Thyroid gland (tissue), 4 donors: ENCODE data around the gene ASAP2. TPM values are rescaled to one million over a fixed set of nuclear protein-coding genes. Genes with fewer than 3 reads are reported as not detected.

Experiments used
- DNase-seq, 2 donors: peaks; one replicate each; pipeline ENCODE4 v3.0.0-alpha.2; 2019
- H3K27ac ChIP-seq, 3 donors: fragments of 200-600 bp; sonication (generic); 1 replicate in 2 of 3; 2 replicates in 1 of 3; pipeline ENCODE4 v1.5.1; 2016 to 2019; ENCODE audit warnings: mild to moderate bottlenecking in 1 of 3, moderate library complexity in 1 of 3
- H3K27me3 ChIP-seq: fragments of 200-600 bp; sonication (generic); one replicate; pipeline ENCODE4 v1.5.1; 2019
- H3K36me3 ChIP-seq, 2 donors: fragments of 200-600 bp; sonication (generic); one replicate each; pipeline ENCODE4 v1.5.1; 2016 to 2019
- H3K4me1 ChIP-seq, 2 donors: fragments of 200-600 bp; sonication (generic); one replicate each; pipeline ENCODE4 v1.5.1; 2017 to 2019
- H3K4me3 ChIP-seq, 3 donors: fragments of 200-600 bp; sonication (generic); replicated peaks in 1 of 3; 1 replicate in 2 of 3; 2 replicates in 1 of 3; pipeline ENCODE4 v1.5.1; 2016; ENCODE audit warnings: mild to moderate bottlenecking in 1 of 3
- H3K9me3 ChIP-seq: fragments of 200-600 bp; sonication (generic); one replicate; pipeline ENCODE4 v1.5.1; 2017
- POLR2A ChIP-seq, 2 donors: fragments of 450-650 bp; IDR thresholded peaks; one replicate each; pipeline ENCODE4 v1.6.1; 2017; ENCODE audit warnings: antibody characterized with exemption in 2 of 2, mild to moderate bottlenecking in 2 of 2, moderate library complexity in 1 of 2
- WGBS, 2 donors: methylation state at CpG; one replicate each; pipeline ENCODE4 v1.1.5; 2017; 5-methylcytosine and 5-hydroxymethylcytosine counted together
- intact Hi-C: fragments of 100-400 bp; cut with DNase I; formaldehyde crosslinking; loops from one replicate; pipeline ENCODE4 v1.15.1; 2023
- total RNA-seq, 4 donors: library from RNA; depleted of rRNA; stranded (reverse); fragments of >200 nt; gene quantifications; one replicate each; pipeline ENCODE4 v1.2.3, GENCODE V29; 2016
- TF ChIP-seq, protein P1 (sequence below), 6 experiments: fragments of 200-600 bp in 3 of 6; fragments of 450-650 bp in 3 of 6; sonication (generic) in 3 of 6; IDR thresholded peaks; one replicate each; pipeline ENCODE4 v1.5.1; 2016 to 2019; ENCODE audit warnings: antibody characterized with exemption in 6 of 6, mild to moderate bottlenecking in 2 of 6, inconsistent platforms in 1 of 6, moderate library complexity in 1 of 6

ASAP2 gene
- total RNA-seq, 4 donors from 2014 or later: 40.3 to 55.3 (median 47.3) TPM

DNA sequence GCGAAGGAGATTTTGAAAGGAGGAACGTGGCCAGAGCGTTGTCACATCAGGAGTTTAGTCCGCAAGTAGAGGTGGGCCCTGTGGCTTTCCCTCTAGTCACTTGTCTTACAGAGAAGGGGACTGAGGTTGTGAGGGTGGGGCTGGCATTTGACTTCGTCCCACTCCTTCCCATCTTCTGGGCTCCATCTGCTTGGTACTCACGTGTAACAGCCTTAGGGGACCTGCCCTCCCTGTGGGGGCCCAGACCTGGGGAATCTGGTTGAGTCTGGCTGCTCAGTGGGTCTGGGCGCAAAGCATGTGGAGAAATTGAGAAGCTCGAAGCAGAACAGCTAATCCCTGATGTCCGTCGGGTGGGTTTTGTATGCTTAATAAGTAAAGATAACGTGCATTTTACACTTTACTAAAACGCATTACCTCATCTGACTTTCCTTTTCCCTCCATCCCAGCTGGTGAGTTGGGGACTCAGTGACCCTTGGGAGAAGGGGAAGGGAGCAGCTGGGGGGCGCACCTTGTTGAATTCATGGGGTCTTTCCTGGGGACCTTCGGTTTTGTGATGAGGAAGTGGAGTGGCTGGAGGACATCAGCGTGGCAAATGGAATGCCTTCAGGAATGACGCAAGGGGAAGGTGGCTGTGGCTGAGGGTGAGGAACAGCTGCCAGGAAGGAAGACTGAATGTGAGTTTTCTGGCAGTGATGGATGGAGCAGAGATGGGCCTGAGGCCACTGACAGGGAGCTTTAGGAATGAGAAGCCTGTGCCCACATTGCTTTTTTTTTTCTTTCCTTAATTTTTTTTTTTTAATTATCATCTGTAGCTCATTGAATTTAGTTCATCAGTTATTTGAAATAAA is 44.8 kb downstream of the ASAP2 start:
- Histone ChIP-seq H3K27me3 (no peaks in the 10 kb centered on the region), H3K4me3 (no peak overlapping the region), H3K9me3 (no peaks in the 10 kb centered on the region), H3K27ac (peak overlapping the region in 2 of 3 donors; percentile 4 to 17), H3K4me1 (peaks cover 30 to 63% of the 10 kb centered on the region in 2 donors), H3K36me3 (no peaks in the 10 kb centered on the region)
- intact Hi-C loops: no loop called here
- WGBS, 2 donors: 72 to 81% methylated on average over 16 of the region's 16 CpGs
- no peak for DNase-seq
- TF ChIP-seq POLR2A (IDR thresholded peaks at IDR 0.05): no peak
- TF ChIP-seq, protein P1, sequence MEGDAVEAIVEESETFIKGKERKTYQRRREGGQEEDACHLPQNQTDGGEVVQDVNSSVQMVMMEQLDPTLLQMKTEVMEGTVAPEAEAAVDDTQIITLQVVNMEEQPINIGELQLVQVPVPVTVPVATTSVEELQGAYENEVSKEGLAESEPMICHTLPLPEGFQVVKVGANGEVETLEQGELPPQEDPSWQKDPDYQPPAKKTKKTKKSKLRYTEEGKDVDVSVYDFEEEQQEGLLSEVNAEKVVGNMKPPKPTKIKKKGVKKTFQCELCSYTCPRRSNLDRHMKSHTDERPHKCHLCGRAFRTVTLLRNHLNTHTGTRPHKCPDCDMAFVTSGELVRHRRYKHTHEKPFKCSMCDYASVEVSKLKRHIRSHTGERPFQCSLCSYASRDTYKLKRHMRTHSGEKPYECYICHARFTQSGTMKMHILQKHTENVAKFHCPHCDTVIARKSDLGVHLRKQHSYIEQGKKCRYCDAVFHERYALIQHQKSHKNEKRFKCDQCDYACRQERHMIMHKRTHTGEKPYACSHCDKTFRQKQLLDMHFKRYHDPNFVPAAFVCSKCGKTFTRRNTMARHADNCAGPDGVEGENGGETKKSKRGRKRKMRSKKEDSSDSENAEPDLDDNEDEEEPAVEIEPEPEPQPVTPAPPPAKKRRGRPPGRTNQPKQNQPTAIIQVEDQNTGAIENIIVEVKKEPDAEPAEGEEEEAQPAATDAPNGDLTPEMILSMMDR (IDR thresholded peaks at IDR 0.05): no peak

DNA sequence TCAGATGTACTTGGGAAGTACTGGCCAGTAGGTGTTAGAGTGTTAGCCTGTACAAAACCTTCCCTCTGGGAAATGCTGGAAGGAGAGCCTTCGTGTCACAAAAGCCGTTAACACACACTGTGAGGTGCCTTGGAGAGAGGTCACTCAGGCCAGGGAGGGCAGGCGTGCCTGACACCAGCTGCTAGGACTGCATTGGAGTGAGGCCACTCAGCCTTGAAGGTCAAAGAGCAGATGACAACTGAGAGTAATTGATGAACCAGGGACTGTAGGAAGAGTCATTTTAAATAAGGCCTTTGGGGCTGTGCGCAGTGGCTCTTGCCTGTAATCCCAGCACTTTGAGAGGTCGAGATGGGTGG is 45.4 kb downstream of the ASAP2 start:
- intact Hi-C loops: no loop called here
- Histone ChIP-seq H3K9me3 (no peaks in the 10 kb centered on the region), H3K36me3 (no peaks in the 10 kb centered on the region), H3K4me3 (no peak overlapping the region), H3K4me1 (peaks cover 36 to 63% of the 10 kb centered on the region in 2 donors), H3K27ac (peak overlapping the region in 1 of 3 donors; percentile 4), H3K27me3 (no peaks in the 10 kb centered on the region)
- no peak for DNase-seq
- WGBS, 2 donors: 75 to 82% methylated on average over 5 of the region's 5 CpGs
- TF ChIP-seq, protein P1 (IDR thresholded peaks at IDR 0.05): no peak
- TF ChIP-seq POLR2A (IDR thresholded peaks at IDR 0.05): no peak

DNA sequence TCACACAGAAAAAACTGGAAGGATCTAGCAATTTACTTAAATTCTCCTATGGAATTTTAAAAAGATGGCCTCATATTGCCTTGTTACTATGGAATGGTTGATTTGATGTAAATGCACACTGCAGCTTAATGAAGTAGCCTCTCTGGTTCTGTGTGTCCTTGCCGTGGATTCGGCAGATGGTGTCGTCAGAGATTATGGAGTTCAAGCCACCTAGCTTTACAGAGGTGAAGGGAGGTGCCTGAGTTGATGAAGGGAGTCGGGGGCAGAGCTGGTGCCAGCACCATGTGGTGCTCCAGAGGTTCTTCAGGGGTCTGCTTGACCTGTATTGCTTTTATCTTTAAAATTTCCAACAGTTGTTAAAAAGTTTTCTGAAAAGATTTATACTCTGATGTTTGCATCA is 48.8 kb downstream of the ASAP2 start:
- intact Hi-C loops: no loop called here
- TF ChIP-seq, protein P1 (IDR thresholded peaks at IDR 0.05): no peak
- TF ChIP-seq POLR2A (IDR thresholded peaks at IDR 0.05): no peak
- no peak overlapping the region for H3K27ac ChIP-seq
- 84 to 90% methylated on average over 4 of the region's 4 CpGs for WGBS, 2 donors
- no peaks in the 10 kb centered on the region for H3K36me3 ChIP-seq
- H3K9me3 ChIP-seq: no peaks in the 10 kb centered on the region
- H3K4me1 ChIP-seq: peaks cover 37 to 62% of the 10 kb centered on the region in 2 donors
- no peaks in the 10 kb centered on the region for H3K27me3 ChIP-seq
- H3K4me3 ChIP-seq: no peak overlapping the region
- no peak for DNase-seq

DNA sequence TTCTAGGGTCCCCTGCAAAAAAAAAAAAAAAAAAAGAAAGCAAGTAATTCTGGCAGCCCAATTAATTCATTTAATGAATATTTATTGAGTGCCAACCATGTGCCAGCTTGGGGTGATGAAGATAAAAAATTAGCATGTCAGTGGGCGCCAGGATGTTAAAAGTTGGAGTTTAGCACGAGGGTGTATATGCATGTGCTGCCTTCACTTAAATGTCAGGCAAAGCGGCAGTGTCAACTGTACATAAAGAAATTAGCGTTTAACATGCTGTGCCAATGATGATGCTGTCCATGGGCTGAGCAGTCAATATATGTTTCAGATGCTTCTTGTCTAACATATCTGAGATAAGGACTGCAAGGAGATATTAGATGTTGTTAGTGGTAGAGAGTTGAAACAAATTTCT is 49.5 kb downstream of the ASAP2 start:
- Histone ChIP-seq H3K4me1 (peaks cover 42 to 62% of the 10 kb centered on the region in 2 donors), H3K9me3 (no peaks in the 10 kb centered on the region), H3K36me3 (no peaks in the 10 kb centered on the region), H3K27me3 (no peaks in the 10 kb centered on the region), H3K27ac (no peak overlapping the region), H3K4me3 (no peak overlapping the region)
- WGBS, 2 donors: 80 to 83% methylated on average over 4 of the region's 4 CpGs
- intact Hi-C loops: no loop called here
- DNase-seq: no peak
- no peak for TF ChIP-seq POLR2A (IDR thresholded peaks at IDR 0.05)
- TF ChIP-seq, protein P1 (IDR thresholded peaks at IDR 0.05): no peak

DNA sequence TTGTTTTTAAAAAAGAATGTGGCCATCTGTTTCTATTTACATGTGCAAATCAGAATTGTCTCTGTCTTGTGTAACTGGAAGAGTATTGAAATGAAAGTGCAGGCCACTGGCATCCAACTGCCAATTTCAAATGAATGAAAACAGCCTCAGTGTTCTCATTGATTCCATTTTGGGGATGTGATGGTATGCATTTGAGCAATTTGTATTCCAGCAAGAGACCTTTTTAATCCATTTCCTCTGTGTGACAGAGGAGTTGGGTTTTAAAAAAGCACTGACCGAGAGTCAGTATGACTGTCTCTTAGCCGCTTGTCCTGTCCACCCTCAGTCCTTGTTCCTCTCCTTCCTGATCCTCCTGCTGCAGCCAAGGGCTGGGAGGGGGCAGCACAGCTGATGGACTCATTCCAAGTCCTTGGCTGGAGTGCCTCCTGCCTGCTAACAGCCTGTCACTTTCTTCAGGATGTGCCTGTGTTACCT is 50.0 kb downstream of the ASAP2 start:
- intact Hi-C loops: no loop called here
- H3K36me3 ChIP-seq: no peaks in the 10 kb centered on the region
- no peaks in the 10 kb centered on the region for H3K27me3 ChIP-seq
- DNase-seq: peak; percentile 67 to 76
- peaks cover 46 to 62% of the 10 kb centered on the region in 2 donors for H3K4me1 ChIP-seq
- H3K9me3 ChIP-seq: no peaks in the 10 kb centered on the region
- peak overlapping the region; percentile 42 to 81 (median 68) for H3K27ac ChIP-seq
- no peak overlapping the region for H3K4me3 ChIP-seq
- 0 to 3% methylated on average over 2 of the region's 2 CpGs for WGBS, 2 donors
- TF ChIP-seq, protein P1 (IDR thresholded peaks at IDR 0.05): no peak
- TF ChIP-seq POLR2A (IDR thresholded peaks at IDR 0.05): no peak
